SK-N-SH treated with all-trans-retinoic acid at 6 μM for 48 hours (cell line): ENCODE data around the gene ATP5F1C.

Source experiments
- ATAC-seq: fragments of 200-7000 bp; cut with Tn5 transposase; 3 replicates; pipeline ENCODE4 v1.9.1; 2020; ENCODE audit warnings: mild to moderate bottlenecking, moderate library complexity
- BACH2 ChIP-seq: fragments of 250-450 bp; sonication (Bioruptor Pico); IDR thresholded peaks from 2 replicates; pipeline ENCODE4 v1.9.0; 2021; ENCODE audit warnings: mild to moderate bottlenecking, borderline replicate concordance
- CREB5 ChIP-seq: fragments of 250-450 bp; sonication (Bioruptor Pico); IDR thresholded peaks from 2 replicates; pipeline ENCODE4 v1.5.1; 2020; ENCODE audit warnings: low read depth, mild to moderate bottlenecking, moderate library complexity
- CSDC2 ChIP-seq: fragments of 250-450 bp; sonication (Bioruptor Pico); IDR thresholded peaks from 2 replicates; pipeline ENCODE4 v1.5.0; 2020; ENCODE audit warnings: mild to moderate bottlenecking, moderate library complexity
- PPARA ChIP-seq: fragments of 250-450 bp; sonication (Bioruptor Pico); IDR thresholded peaks from 2 replicates; pipeline ENCODE4 v1.5.0; 2020; ENCODE audit warnings: mild to moderate bottlenecking, borderline replicate concordance
- RARB ChIP-seq: fragments of 250-450 bp; sonication (Bioruptor Pico); IDR thresholded peaks from 2 replicates; pipeline ENCODE4 v1.8.0; 2021; ENCODE audit warnings: mild to moderate bottlenecking, moderate library complexity
- TCF4 ChIP-seq: fragments of 250-450 bp; sonication (Bioruptor Pico); IDR thresholded peaks from 2 replicates; pipeline ENCODE4 v1.8.0; 2021; ENCODE audit warnings: mild to moderate bottlenecking, moderate library complexity, borderline replicate concordance
- TOX ChIP-seq: fragments of 250-450 bp; sonication (Bioruptor Pico); IDR thresholded peaks from 2 replicates; pipeline ENCODE4 v1.8.0; 2021; ENCODE audit warnings: mild to moderate bottlenecking, moderate library complexity, borderline replicate concordance
- TSHZ2 ChIP-seq: fragments of 250-450 bp; sonication (Bioruptor Pico); IDR thresholded peaks from 2 replicates; pipeline ENCODE4 v1.5.0; 2020; ENCODE audit warnings: mild to moderate bottlenecking, moderate library complexity
- ZC3H10 ChIP-seq: fragments of 250-450 bp; sonication (Bioruptor Pico); IDR thresholded peaks from 2 replicates; pipeline ENCODE4 v1.5.1; 2021; ENCODE audit warnings: mild to moderate bottlenecking, moderate library complexity
- ZFP3 ChIP-seq: fragments of 250-450 bp; sonication (Bioruptor Pico); IDR thresholded peaks from 2 replicates; pipeline ENCODE4 v1.5.0; 2020; ENCODE audit warnings: mild to moderate bottlenecking, moderate library complexity
- ZFP30 ChIP-seq: fragments of 450-650 bp; formaldehyde crosslinking; IDR thresholded peaks from 2 replicates; pipeline ENCODE4 v1.5.0; 2022; ENCODE audit warnings: mild to moderate bottlenecking, moderate library complexity
- ZNF565 ChIP-seq: fragments of 450-650 bp; formaldehyde crosslinking; conservative IDR thresholded peaks from 2 replicates; pipeline ENCODE4 v1.5.0; 2020; ENCODE audit warnings: low read depth, mild to moderate bottlenecking, moderate library complexity
- ZNF70 ChIP-seq: fragments of 450-650 bp; formaldehyde crosslinking; IDR thresholded peaks from 2 replicates; pipeline ENCODE4 v1.5.0; 2020; ENCODE audit warnings: mild to moderate bottlenecking, moderate library complexity
- TF ChIP-seq, protein P1 (sequence below): fragments of 250-450 bp; sonication (Bioruptor Pico); IDR thresholded peaks from 2 replicates; pipeline ENCODE4 v1.5.1; 2021; ENCODE audit warnings: mild to moderate bottlenecking, moderate library complexity
- TF ChIP-seq, protein P2 (sequence below): fragments of 250-450 bp; sonication (Bioruptor Pico); IDR thresholded peaks from 2 replicates; pipeline ENCODE4 v1.8.0; 2021; ENCODE audit warnings: low read depth, mild to moderate bottlenecking, moderate library complexity, borderline replicate concordance
- TF ChIP-seq, protein P3 (sequence below): fragments of 250-450 bp; sonication (Bioruptor Pico); IDR thresholded peaks from 2 replicates; pipeline ENCODE4 v1.8.0; 2020; ENCODE audit warnings: mild to moderate bottlenecking, moderate library complexity, borderline replicate concordance

Gene ATP5F1C

DNA sequence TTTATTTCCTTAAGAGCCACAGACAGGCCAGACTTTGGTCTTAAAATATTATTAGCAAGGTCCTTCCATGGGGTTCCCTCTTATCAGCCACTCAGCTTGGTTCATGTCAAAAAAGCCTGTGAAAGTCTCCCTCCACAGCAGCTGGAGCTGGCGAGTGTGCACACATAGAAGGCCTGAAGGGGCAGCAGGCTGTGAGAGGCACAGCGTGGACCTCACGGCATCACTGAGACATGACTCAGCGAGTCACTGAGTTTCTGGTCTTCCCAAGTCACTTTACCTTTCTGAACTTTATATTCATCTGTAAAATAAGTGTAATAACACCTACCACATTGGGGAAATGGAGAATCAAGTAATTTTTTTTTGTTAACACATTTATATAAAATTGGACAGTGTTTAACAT is 39.0 kb downstream of the ATP5F1C start:
- TF ChIP-seq, protein P1, sequence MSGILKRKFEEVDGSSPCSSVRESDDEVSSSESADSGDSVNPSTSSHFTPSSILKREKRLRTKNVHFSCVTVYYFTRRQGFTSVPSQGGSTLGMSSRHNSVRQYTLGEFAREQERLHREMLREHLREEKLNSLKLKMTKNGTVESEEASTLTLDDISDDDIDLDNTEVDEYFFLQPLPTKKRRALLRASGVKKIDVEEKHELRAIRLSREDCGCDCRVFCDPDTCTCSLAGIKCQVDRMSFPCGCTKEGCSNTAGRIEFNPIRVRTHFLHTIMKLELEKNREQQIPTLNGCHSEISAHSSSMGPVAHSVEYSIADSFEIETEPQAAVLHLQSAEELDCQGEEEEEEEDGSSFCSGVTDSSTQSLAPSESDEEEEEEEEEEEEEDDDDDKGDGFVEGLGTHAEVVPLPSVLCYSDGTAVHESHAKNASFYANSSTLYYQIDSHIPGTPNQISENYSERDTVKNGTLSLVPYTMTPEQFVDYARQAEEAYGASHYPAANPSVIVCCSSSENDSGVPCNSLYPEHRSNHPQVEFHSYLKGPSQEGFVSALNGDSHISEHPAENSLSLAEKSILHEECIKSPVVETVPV (CRISPR knock-in tag), result no peak
- TF ChIP-seq CSDC2 (CRISPR knock-in tag) (no peak), ZFP3 (no peak), ZNF70 (no peak), ZNF565 (CRISPR knock-in tag) (no peak)
- TF ChIP-seq, protein P2, sequence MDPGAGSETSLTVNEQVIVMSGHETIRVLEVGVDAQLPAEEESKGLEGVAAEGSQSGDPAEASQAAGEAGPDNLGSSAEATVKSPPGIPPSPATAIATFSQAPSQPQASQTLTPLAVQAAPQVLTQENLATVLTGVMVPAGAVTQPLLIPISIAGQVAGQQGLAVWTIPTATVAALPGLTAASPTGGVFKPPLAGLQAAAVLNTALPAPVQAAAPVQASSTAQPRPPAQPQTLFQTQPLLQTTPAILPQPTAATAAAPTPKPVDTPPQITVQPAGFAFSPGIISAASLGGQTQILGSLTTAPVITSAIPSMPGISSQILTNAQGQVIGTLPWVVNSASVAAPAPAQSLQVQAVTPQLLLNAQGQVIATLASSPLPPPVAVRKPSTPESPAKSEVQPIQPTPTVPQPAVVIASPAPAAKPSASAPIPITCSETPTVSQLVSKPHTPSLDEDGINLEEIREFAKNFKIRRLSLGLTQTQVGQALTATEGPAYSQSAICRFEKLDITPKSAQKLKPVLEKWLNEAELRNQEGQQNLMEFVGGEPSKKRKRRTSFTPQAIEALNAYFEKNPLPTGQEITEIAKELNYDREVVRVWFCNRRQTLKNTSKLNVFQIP (CRISPR knock-in tag), result no peak
- TF ChIP-seq, protein P3, sequence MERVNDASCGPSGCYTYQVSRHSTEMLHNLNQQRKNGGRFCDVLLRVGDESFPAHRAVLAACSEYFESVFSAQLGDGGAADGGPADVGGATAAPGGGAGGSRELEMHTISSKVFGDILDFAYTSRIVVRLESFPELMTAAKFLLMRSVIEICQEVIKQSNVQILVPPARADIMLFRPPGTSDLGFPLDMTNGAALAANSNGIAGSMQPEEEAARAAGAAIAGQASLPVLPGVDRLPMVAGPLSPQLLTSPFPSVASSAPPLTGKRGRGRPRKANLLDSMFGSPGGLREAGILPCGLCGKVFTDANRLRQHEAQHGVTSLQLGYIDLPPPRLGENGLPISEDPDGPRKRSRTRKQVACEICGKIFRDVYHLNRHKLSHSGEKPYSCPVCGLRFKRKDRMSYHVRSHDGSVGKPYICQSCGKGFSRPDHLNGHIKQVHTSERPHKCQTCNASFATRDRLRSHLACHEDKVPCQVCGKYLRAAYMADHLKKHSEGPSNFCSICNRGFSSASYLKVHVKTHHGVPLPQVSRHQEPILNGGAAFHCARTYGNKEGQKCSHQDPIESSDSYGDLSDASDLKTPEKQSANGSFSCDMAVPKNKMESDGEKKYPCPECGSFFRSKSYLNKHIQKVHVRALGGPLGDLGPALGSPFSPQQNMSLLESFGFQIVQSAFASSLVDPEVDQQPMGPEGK (CRISPR knock-in tag), result no peak
- TF ChIP-seq, all 23 proteins: peak for 0
- peak; percentile 100 for ATAC-seq

DNA sequence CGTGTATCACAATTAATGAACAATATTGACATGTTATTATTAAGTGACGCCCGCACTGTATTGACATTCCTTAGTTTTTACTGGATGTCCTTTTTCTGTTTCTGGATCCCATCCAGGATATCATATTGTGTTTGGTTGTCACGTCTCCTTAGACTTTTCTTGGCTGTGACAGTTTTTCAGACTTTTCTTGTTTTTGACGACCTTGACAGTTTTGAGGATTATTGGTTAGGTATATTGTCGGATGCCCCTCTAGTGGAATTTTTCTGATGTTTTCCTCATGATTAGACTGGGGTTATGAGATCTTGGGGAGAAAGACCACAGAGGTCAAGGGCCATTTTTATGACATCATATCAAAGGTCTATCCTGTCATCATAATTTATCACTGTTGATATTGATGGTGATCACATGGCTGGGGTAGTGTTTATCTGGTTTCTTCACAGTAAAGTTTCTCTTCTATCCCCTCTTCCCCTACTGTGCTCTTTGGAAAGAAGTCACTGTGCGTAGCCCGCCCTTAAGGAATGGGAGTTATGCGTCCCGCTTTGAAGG is 41.4 kb downstream of the ATP5F1C start:
- ATAC-seq, result no peak
- TF ChIP-seq, protein P3 (CRISPR knock-in tag), result no peak
- no peak for TF ChIP-seq CREB5 (CRISPR knock-in tag)

GRCh38 chr10:7832060-7832459 is 44.1 kb downstream of the ATP5F1C start:
- TF ChIP-seq RARB (CRISPR knock-in tag) (no peak), ZFP30 (CRISPR knock-in tag) (no peak), TCF4 (CRISPR knock-in tag) (no peak), ZFP3 (no peak), BACH2 (CRISPR knock-in tag) (no peak), CSDC2 (CRISPR knock-in tag) (no peak), TSHZ2 (CRISPR knock-in tag) (no peak), ZC3H10 (CRISPR knock-in tag) (no peak), TOX (CRISPR knock-in tag) (no peak), PPARA (CRISPR knock-in tag) (no peak)
- TF ChIP-seq, protein P1 (CRISPR knock-in tag), result no peak
- peak; percentile 60 for ATAC-seq
